ENCODE results near the gene NME7. TPM values are rescaled to one million over a fixed set of nuclear protein-coding genes. Genes with fewer than 3 reads are reported as not detected.

The NME7 gene
- total RNA-seq, 1 experiment from 2014 or later = 25.2 TPM

DNA sequence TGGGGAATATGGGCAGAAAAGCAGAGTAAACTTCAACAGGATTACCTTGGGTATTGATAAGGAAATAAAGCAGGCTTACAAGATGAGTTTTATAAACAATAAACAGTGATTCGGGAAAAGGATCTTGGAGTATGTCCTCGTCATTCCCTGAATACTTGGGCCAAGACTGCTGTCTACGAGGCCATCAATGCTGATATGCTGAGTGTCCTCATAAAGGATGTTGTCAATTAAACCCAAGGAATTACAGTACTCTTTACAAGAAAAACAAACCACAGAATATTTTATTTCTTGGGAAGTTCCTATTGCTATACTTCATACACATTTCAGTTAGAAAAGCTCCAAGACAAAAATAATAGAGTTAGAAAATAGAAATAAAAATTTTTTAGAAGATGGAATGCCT is 226.2 kb downstream of the NME7 start:
- H3K4me1 Mint-ChIP-seq (ENCODE audit: low read depth, unreplicated experiment) = peaks cover 56% of the 10 kb centered on the region
- H3K4me3 Mint-ChIP-seq (ENCODE audit: low read depth, unreplicated experiment) = no peak overlapping the region
- CTCF ChIA-PET = no interaction called here
- intact Hi-C loops (cut with micrococcal nuclease; ENCODE audit: unreplicated experiment) = loop anchor here (10.0 kb wide), 1 partner anchor 183 kb away; no protein-coding TSS in a partner anchor
- peak overlapping the region; percentile 30 for H3K27ac Mint-ChIP-seq (ENCODE audit: unreplicated experiment)
- DNase-seq = no peak
- H3K36me3 Mint-ChIP-seq (ENCODE audit: insufficient read depth, unreplicated experiment) = peaks cover 18% of the 10 kb centered on the region
- BruUV-seq (replicated peaks) = no TSS peak
- peaks cover 2% of the 10 kb centered on the region for H3K9me3 Mint-ChIP-seq (ENCODE audit: low read depth, unreplicated experiment)
- no peak for TF ChIP-seq CTCF (IDR thresholded peaks at IDR 0.05; ENCODE audit: unreplicated experiment)
- H3K27me3 Mint-ChIP-seq (ENCODE audit: unreplicated experiment) = no peaks in the 10 kb centered on the region

GRCh38 chr1:169138866-169139670 is 228.5 kb downstream of the NME7 start:
- BruUV-seq (replicated peaks) = no TSS peak
- CTCF ChIA-PET = interaction anchor here (0.8 to 1.0 kb wide), 2 partner anchors 210 to 245 kb away, joined by 3 read pairs; no protein-coding TSS in a partner anchor
- no peak for TF ChIP-seq CTCF (IDR thresholded peaks at IDR 0.05; ENCODE audit: unreplicated experiment)
- no peaks in the 10 kb centered on the region for H3K27me3 Mint-ChIP-seq (ENCODE audit: unreplicated experiment)
- peaks cover 36% of the 10 kb centered on the region for H3K4me1 Mint-ChIP-seq (ENCODE audit: low read depth, unreplicated experiment)
- peaks cover 32% of the 10 kb centered on the region for H3K36me3 Mint-ChIP-seq (ENCODE audit: insufficient read depth, unreplicated experiment)
- H3K4me3 Mint-ChIP-seq (ENCODE audit: low read depth, unreplicated experiment) = no peak overlapping the region
- DNase-seq = no peak
- no peak overlapping the region for H3K27ac Mint-ChIP-seq (ENCODE audit: unreplicated experiment)
- intact Hi-C loops (cut with micrococcal nuclease; ENCODE audit: unreplicated experiment) = loop anchor here (10.0 kb wide), 1 partner anchor 534 kb away; no protein-coding TSS in a partner anchor
- no peaks in the 10 kb centered on the region for H3K9me3 Mint-ChIP-seq (ENCODE audit: low read depth, unreplicated experiment)

- peaks cover 49% of the 10 kb centered on the region for H3K36me3 Mint-ChIP-seq (ENCODE audit: insufficient read depth, unreplicated experiment)
- no peak overlapping the region for H3K4me3 Mint-ChIP-seq (ENCODE audit: low read depth, unreplicated experiment)
- no peak overlapping the region for H3K27ac Mint-ChIP-seq (ENCODE audit: unreplicated experiment)
- DNase-seq = no peak
- BruUV-seq (replicated peaks) = no TSS peak
- peaks cover 33% of the 10 kb centered on the region for H3K4me1 Mint-ChIP-seq (ENCODE audit: low read depth, unreplicated experiment)
- no peaks in the 10 kb centered on the region for H3K27me3 Mint-ChIP-seq (ENCODE audit: unreplicated experiment)
- CTCF ChIA-PET = no interaction called here
- TF ChIP-seq CTCF (IDR thresholded peaks at IDR 0.05; ENCODE audit: unreplicated experiment) = no peak
- intact Hi-C loops (cut with micrococcal nuclease; ENCODE audit: unreplicated experiment) = loop anchor here (10.0 kb wide), 1 partner anchor 533 kb away; no protein-coding TSS in a partner anchor
- no peaks in the 10 kb centered on the region for H3K9me3 Mint-ChIP-seq (ENCODE audit: low read depth, unreplicated experiment)
These were observed 230.2 kb downstream of the NME7 start for GRCh38 chr1:169137357-169137756.

DNA sequence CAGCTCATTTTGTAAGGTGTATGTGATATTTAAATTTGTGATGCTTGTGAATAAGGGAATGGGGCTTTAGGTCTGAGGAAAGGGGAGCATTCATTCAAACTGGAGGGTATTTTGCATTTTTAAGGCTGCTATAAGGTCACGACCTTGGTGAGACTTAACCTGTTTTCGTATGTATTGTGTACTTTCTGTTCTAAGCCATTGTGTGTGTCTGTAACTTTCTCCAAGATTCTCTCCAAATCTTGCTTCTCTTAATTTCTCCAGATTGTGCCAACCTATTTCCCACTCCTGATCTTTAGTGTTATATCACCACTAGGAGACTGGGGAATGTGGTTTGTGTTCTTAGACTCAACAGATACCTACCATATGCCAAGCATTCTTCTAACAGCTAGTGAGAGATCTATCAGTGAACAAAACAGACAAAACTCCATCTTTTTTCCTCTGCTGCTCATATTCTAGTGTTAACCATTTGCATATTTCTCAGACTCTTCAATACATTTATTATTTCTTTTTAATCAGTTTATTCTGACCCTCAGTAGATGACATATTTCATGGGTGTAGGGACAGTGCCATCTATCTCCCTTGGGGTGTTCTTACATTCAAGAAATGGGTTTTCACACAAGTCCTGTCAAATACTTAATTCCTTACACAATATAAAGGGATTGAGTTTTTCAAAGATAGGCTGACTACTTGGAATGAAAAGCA is 233.6 kb downstream of the NME7 start:
- Mint-ChIP-seq H3K27me3 (ENCODE audit: unreplicated experiment) (no peaks in the 10 kb centered on the region), H3K9me3 (ENCODE audit: low read depth, unreplicated experiment) (no peaks in the 10 kb centered on the region), H3K27ac (ENCODE audit: unreplicated experiment) (peak overlapping the region; percentile 80), H3K4me1 (ENCODE audit: low read depth, unreplicated experiment) (peaks cover 55% of the 10 kb centered on the region), H3K36me3 (ENCODE audit: insufficient read depth, unreplicated experiment) (peaks cover 83% of the 10 kb centered on the region), H3K4me3 (ENCODE audit: low read depth, unreplicated experiment) (no peak overlapping the region)
- intact Hi-C loops (cut with micrococcal nuclease; ENCODE audit: unreplicated experiment) = loop anchor here (5.0 to 10.0 kb wide), 2 partner anchors 213 to 529 kb away; no protein-coding TSS in a partner anchor
- CTCF ChIA-PET = interaction anchor here (0.8 to 0.9 kb wide), 2 partner anchors 9 to 213 kb away, joined by 3 read pairs; no protein-coding TSS in a partner anchor
- no peak for TF ChIP-seq CTCF (IDR thresholded peaks at IDR 0.05; ENCODE audit: unreplicated experiment)
- no peak for DNase-seq
- no TSS peak for BruUV-seq (replicated peaks)
